ENCODE results near the gene CAMTA1. TPM values are rescaled to one million over a fixed set of nuclear protein-coding genes. Genes with fewer than 3 reads are reported as not detected.

Gene CAMTA1
- total RNA-seq, 2 experiments from 2014 or later, result 39.3 to 48.8 TPM

DNA sequence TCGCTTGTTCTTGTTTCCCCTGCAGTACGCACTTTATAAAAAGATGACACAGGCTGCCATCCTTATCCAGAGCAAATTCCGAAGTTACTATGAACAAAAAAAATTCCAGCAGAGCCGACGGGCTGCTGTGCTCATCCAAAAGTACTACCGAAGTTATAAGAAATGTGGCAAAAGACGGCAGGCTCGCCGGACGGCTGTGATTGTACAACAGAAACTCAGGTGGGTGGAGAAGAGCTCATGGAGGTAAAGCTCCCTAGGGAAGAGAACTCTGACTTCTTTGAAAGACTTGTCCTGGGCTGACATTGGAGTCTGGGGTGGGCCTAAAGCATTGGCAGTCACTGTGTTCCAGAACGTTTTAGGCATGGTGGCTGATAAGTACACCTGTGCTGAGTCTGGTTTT, 965.9 kb downstream of the CAMTA1 start:
- Mint-ChIP-seq H3K4me1 (peaks cover 24% of the 10 kb centered on the region), H3K9me3 (no peaks in the 10 kb centered on the region), H3K27me3 (peaks cover 19% of the 10 kb centered on the region), H3K27ac (no peak overlapping the region), H3K4me3 (no peak overlapping the region), H3K36me3 (ENCODE audit: low read depth) (no peaks in the 10 kb centered on the region)
- POLR2A ChIA-PET, result no interaction called here
- CTCF ChIA-PET, result interaction anchor here (1.8 to 4.3 kb wide), 2 partner anchors 8 to 82 kb away, joined by 6 to 45 read pairs; no protein-coding TSS in a partner anchor
- no peak for DNase-seq

DNA sequence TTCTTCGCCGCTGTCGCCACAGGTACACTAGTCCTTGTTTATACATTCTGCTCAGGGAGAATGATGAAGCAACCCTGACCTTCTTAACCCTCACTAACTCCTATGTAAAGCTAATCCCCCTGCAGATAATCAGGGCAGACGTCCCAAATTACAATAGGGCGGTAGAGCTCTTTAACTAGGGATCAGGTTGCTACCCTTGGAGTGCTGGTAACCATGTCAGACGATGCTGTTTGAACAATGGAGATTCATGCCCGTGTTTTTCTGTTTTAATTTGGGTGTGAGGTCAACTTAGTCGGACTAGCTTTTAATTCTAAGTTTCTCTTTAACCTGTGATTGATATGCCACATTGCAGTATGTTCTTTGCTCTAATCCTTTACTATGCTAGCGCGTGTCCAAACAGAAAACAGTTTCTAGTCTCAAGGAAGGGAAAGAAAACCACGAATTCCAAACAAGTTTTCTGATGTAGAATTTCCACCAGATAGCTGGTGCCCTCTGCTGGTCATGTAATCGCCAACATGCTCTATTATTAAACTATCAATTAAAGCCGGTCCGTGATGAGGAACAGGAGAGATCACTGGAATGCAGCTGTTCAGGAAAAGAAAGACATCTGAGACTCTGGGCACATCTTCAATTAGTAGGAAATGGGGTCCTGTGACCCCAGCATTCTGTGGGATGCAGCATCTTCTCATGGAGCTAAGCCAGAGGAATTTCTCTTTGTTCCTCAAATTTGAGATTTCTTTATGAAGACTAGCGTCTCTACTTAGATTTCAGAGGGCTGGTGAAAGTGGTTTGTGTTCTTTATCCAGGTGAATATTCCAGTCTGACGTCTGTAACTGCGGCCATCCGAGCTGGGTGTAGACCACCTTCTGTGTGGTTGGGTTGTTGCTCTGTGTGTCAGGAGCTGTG, 967.5 kb downstream of the CAMTA1 start:
- ChIA-PET POLR2A (no interaction called here), CTCF (interaction anchor here (0.7 to 4.3 kb wide), 9 partner anchors 9 to 151 kb away, joined by 3 to 45 read pairs (median 4); no protein-coding TSS in a partner anchor)
- DNase-seq, result peak; percentile 51

DNA sequence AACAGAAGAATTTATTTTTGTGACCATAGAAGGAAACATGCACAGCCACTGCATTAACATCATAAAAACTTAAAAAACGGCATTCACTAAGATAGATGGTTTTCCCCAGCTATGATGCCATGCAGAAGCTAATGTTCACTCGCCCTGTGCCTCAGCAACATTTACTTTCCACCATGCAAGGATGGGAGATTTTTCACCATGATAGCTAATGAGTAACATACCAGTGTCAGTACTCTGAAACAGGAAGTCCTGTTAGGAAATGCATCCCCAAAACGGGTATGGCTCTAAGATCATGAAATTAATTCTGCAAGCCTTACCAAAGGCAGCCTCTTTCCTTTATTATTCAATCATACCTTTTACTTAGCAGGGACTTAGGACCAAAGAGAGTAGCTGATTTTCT, 968.4 kb downstream of the CAMTA1 start:
- no peak for DNase-seq
- Mint-ChIP-seq H3K4me3 (no peak overlapping the region), H3K4me1 (peaks cover 24% of the 10 kb centered on the region), H3K27ac (no peak overlapping the region), H3K9me3 (no peaks in the 10 kb centered on the region), H3K27me3 (peaks cover 19% of the 10 kb centered on the region), H3K36me3 (ENCODE audit: low read depth) (no peaks in the 10 kb centered on the region)
- ChIA-PET CTCF (interaction anchor here (0.9 to 4.3 kb wide), 6 partner anchors 8 to 150 kb away, joined by 3 to 45 read pairs (median 4); no protein-coding TSS in a partner anchor), POLR2A (no interaction called here)

More for the DNA sequence above, 967.5 kb downstream of the CAMTA1 start:
- Mint-ChIP-seq H3K4me1 (peaks cover 24% of the 10 kb centered on the region), H3K9me3 (no peaks in the 10 kb centered on the region), H3K27ac (no peak overlapping the region), H3K27me3 (peaks cover 19% of the 10 kb centered on the region), H3K4me3 (no peak overlapping the region), H3K36me3 (ENCODE audit: low read depth) (no peaks in the 10 kb centered on the region)

DNA sequence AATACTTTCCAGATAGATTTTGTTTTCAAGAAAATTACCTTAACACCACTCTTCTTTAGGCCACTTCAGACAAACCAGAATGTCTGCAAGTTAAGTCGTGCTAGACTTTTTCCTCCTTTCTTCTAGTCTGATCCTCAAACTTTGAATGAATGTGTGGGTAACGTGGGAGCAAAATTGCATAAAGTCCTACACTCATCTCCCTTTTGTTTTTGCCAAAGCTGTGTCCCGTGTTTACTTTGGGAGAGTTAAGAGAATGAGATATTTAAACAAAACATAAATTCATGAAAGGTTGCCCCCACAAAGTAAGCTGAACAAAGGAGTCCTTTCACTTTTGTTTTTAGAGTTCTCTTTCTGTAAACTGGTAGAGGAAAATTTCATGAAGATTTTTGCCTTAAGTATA, 969.0 kb downstream of the CAMTA1 start:
- peak overlapping the region; percentile 22 for H3K27ac Mint-ChIP-seq
- no peaks in the 10 kb centered on the region for H3K36me3 Mint-ChIP-seq (ENCODE audit: low read depth)
- no peaks in the 10 kb centered on the region for H3K9me3 Mint-ChIP-seq
- no peak overlapping the region for H3K4me3 Mint-ChIP-seq
- no peak for DNase-seq
- peaks cover 19% of the 10 kb centered on the region for H3K27me3 Mint-ChIP-seq
- peaks cover 24% of the 10 kb centered on the region for H3K4me1 Mint-ChIP-seq
- ChIA-PET POLR2A (no interaction called here), CTCF (no interaction called here)

DNA sequence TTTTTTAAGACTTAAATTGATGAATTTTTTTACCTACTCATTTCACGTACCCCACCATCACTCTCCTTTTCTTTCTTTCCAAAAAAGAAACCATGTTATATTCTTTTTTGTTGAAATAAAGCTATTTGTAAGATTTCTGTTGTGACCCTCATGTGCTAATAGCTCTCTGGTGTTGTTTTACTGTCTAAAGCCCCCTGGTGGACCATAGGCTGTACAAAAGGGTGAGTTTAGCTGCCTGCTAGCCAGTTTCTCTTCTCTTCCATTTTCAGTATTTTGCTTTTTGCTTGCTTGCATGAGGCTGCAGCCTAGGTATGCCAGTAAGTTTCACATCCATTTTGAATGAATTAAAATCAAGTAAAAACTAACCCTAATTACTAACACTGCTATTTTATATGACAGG, 970.2 kb downstream of the CAMTA1 start:
- no peak overlapping the region for H3K27ac Mint-ChIP-seq
- POLR2A ChIA-PET, result no interaction called here
- CTCF ChIA-PET, result no interaction called here
- peaks cover 22% of the 10 kb centered on the region for H3K27me3 Mint-ChIP-seq
- no peak for DNase-seq
- H3K36me3 Mint-ChIP-seq (ENCODE audit: low read depth), result no peaks in the 10 kb centered on the region
- no peak overlapping the region for H3K4me3 Mint-ChIP-seq
- peaks cover 24% of the 10 kb centered on the region for H3K4me1 Mint-ChIP-seq
- no peaks in the 10 kb centered on the region for H3K9me3 Mint-ChIP-seq

DNA sequence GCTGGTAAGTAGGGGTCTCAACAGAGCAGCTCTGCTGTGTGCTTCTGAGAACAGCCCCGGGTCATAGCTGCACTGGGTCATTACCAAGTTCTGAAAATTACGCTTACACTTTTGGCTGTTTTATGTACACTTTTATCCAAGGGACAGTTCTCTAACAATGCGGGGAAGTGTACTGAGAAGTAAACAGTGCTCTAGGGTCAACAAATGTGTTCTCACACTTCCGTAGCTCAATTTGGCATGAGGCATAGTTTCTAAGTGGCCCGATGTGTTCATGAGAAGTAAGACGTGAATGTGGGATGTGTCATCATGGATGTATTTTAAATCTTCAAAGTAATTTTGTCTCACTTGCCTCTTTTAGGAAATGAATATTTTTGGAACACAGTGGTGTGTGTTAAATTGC, 975.0 kb downstream of the CAMTA1 start:
- Mint-ChIP-seq H3K4me1 (no peaks in the 10 kb centered on the region), H3K27ac (no peak overlapping the region), H3K9me3 (no peaks in the 10 kb centered on the region), H3K36me3 (ENCODE audit: low read depth) (no peaks in the 10 kb centered on the region), H3K4me3 (no peak overlapping the region), H3K27me3 (peaks cover 25% of the 10 kb centered on the region)
- DNase-seq, result no peak
- ChIA-PET POLR2A (no interaction called here), CTCF (no interaction called here)

DNA sequence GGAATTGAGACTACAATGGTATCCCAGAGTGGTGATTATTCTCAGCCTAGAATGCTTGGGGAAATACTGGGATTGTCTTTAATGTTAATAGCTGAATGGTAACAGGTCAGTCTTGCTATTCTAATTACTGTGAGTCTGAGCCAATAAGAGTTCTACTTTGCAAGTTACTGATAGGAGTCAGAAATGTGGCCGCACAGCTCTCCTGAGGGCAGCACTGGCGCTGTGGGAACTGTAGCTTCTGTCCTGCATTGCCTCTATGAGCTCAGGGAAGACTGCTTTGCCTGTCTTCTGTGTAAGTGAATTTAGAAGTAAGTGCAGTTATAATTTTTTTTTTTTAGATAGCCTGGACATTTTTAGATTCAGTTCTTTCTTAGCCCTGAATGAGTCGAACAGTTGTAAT, 975.8 kb downstream of the CAMTA1 start:
- ChIA-PET CTCF (interaction anchor here (0.6 to 1.5 kb wide), 2 partner anchors 8 to 941 kb away, joined by 4 to 5 read pairs; no protein-coding TSS in a partner anchor), POLR2A (no interaction called here)
- no peaks in the 10 kb centered on the region for H3K36me3 Mint-ChIP-seq (ENCODE audit: low read depth)
- no peaks in the 10 kb centered on the region for H3K4me1 Mint-ChIP-seq
- no peak overlapping the region for H3K27ac Mint-ChIP-seq
- no peaks in the 10 kb centered on the region for H3K9me3 Mint-ChIP-seq
- peaks cover 22% of the 10 kb centered on the region for H3K27me3 Mint-ChIP-seq
- no peak overlapping the region for H3K4me3 Mint-ChIP-seq
- no peak for DNase-seq

DNA sequence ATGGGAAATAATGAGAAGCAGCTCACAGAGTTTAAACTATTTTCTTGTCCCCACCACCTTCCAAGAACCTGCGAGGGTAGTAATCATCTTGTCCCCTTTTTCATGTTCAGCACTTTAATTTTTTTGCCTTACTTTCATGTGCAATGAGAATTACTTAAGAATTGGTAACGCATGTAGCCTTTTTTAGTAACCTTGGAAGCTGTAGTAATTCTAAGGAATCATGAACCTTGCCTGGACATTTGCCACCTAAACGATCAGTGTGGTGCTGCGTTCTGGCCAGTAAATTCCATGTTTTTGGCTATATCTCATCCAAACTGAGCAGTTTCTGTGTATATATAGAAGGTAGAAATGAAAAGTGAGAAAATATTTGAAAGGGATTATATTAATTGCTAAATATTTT, 981.9 kb downstream of the CAMTA1 start:
- ChIA-PET CTCF (interaction anchor here (1.0 to 1.4 kb wide), 2 partner anchors 14 to 84 kb away, joined by 3 to 4 read pairs; no protein-coding TSS in a partner anchor), POLR2A (no interaction called here)
- H3K4me1 Mint-ChIP-seq, result peaks cover 9% of the 10 kb centered on the region
- H3K9me3 Mint-ChIP-seq, result no peaks in the 10 kb centered on the region
- peaks cover 36% of the 10 kb centered on the region for H3K27me3 Mint-ChIP-seq
- H3K36me3 Mint-ChIP-seq (ENCODE audit: low read depth), result no peaks in the 10 kb centered on the region
- H3K27ac Mint-ChIP-seq, result no peak overlapping the region
- DNase-seq, result no peak
- no peak overlapping the region for H3K4me3 Mint-ChIP-seq

DNA sequence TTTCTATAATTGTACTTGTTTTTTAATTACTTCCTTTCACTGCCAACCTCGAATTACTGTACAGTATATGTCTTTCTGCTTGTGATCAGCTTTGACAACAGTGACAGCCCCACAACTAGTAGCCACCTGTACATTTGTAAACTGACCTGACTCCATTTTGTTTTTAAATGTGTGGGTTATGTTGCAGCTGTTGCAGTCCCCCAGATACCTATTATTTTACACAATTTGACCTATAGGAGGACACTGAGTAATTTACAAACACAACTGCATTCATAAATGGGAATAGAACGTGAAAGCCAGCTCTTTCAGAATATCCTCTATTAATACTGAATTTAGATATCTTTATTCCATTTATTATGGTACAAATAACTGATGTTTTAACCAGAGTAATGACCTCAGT, 983.3 kb downstream of the CAMTA1 start:
- no peak overlapping the region for H3K27ac Mint-ChIP-seq
- H3K27me3 Mint-ChIP-seq, result peaks cover 29% of the 10 kb centered on the region
- peaks cover 5% of the 10 kb centered on the region for H3K36me3 Mint-ChIP-seq (ENCODE audit: low read depth)
- peaks cover 22% of the 10 kb centered on the region for H3K4me1 Mint-ChIP-seq
- ChIA-PET CTCF (interaction anchor here (1.7 kb wide), 1 partner anchor 16 kb away, joined by 7 read pairs; no protein-coding TSS in a partner anchor), POLR2A (no interaction called here)
- H3K9me3 Mint-ChIP-seq, result no peaks in the 10 kb centered on the region
- no peak for DNase-seq
- H3K4me3 Mint-ChIP-seq, result no peak overlapping the region

DNA sequence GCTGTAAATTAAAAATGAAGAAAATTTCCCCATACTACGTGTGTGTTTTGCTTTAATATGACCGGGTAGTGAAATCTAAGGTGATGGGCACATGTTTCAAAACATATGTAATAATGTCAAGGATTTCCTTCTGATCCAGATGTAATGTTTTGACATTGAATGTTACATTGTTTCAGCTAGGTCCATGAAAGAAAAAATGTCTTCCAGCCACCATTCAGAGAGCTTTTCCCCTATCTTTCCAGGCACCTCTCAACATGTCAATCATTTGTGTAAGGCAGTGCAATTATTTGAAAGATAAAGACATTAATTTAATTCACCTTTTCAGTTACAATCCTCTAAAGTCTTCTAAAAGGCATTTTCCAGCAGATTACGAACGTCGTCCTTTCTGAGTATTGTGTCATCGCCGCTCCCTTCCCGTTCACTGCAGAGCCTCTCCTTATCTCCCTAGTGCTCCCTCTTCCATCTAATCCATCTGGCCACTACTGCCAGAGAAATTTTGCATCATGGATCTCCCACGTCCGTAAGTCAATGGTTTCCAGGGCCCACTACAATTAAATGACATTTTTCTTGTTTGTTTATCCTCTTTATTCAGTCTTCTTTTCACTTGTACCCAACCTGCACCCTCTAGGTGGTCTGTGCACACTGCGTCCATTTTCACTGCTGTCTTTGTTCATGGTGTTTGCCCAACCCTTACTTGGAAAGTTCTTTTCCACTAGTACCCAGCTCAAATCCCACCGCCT, 984.6 kb downstream of the CAMTA1 start:
- Mint-ChIP-seq H3K36me3 (ENCODE audit: low read depth) (peaks cover 15% of the 10 kb centered on the region), H3K9me3 (no peaks in the 10 kb centered on the region)
- POLR2A ChIA-PET, result no interaction called here

DNA sequence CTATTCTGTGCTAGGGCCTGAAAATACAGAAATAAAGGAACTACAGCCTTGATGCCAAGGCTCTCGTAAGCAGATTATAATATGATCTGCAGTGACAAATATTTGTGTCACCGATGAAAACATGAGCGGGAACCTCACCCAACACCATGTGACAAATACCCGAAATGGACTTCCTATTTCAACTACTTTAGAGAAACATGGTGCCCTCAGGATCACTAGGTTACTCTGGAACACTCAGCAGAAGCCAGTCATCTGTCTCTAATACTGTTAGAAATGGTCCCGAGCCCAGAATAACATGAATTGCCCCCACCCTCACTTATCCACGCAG, 985.4 kb downstream of the CAMTA1 start:
- Mint-ChIP-seq H3K9me3 (no peaks in the 10 kb centered on the region), H3K36me3 (ENCODE audit: low read depth) (peaks cover 18% of the 10 kb centered on the region), H3K4me3 (peak overlapping the region; percentile 79), H3K27me3 (peaks cover 29% of the 10 kb centered on the region), H3K4me1 (peaks cover 31% of the 10 kb centered on the region), H3K27ac (peak overlapping the region; percentile 83)
- CTCF ChIA-PET, result no interaction called here
- POLR2A ChIA-PET, result no interaction called here
- DNase-seq, result no peak

More for the DNA sequence above, 984.6 kb downstream of the CAMTA1 start:
- peak overlapping the region; percentile 21 for H3K4me3 Mint-ChIP-seq
- DNase-seq, result no peak
- peaks cover 27% of the 10 kb centered on the region for H3K4me1 Mint-ChIP-seq
- peak overlapping the region; percentile 37 for H3K27ac Mint-ChIP-seq
- peaks cover 29% of the 10 kb centered on the region for H3K27me3 Mint-ChIP-seq
- CTCF ChIA-PET, result interaction anchor here (1.7 kb wide), 1 partner anchor 17 kb away, joined by 7 read pairs; no protein-coding TSS in a partner anchor

DNA sequence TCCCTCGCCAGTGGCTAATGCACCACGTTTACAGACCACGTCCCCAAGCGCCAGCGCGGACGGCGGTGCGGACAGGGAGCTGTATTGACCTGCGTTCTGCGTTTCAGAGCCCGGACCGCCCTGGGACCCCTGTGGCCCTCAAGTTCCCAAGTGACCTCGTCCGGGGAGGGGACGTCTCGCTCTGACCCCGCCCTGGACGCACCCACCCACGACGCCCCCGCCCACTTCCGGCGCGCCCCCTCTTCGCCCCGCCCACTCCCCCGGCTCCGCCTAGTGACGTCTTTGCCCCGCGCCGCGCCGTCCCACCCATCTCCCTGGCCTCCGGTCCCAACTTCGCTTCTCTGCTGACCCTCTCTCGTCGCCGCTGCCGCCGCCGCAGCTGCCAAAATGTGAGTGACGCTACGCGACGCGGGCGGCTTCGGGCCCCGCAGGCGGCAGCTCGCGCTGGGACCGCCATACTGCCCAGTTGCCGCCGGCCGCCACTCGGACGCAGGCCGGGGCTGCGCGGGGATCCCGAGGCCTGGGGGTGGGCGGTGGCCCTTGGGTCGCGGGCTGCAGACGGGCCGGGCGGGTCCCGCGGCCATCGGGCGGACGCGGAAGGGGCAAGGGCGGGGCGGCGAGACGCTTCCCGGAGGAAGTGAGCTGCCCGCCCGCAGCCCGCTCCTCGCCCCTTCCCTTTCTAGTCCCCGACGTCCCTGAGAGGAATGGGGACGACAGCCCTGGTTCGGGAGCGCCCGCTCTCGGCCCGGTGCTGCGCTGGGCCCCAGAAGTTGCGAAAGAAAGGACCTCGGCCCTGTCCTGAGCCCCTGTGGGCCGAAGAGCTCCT, 986.0 kb downstream of the CAMTA1 start, which contains the start of gene VAMP3:
Gene VAMP3, plus strand, starts transcription at position 300 of the 826 bp plus-strand sequence. Its CDS starts 88 bp downstream, at position 388.
- peak; percentile 87 for DNase-seq
- H3K4me1 Mint-ChIP-seq, result peaks cover 32% of the 10 kb centered on the region
- H3K27me3 Mint-ChIP-seq, result peaks cover 28% of the 10 kb centered on the region
- H3K4me3 Mint-ChIP-seq, result peak within 1 kb of the TSS; percentile 81
- POLR2A ChIA-PET, result no interaction called here
- peak within 1 kb of the TSS; percentile 89 for H3K27ac Mint-ChIP-seq
- CTCF ChIA-PET, result interaction anchor here (0.5 kb wide), 1 partner anchor 170 kb away, joined by 3 read pairs; no protein-coding TSS in a partner anchor
- peaks cover 20% of the 10 kb centered on the region for H3K36me3 Mint-ChIP-seq (ENCODE audit: low read depth)
- no peaks in the 10 kb centered on the region for H3K9me3 Mint-ChIP-seq
